PC-9 (cell line): Measurements from ENCODE around the gene TOGARAM2.

ENCODE experiments used
- EZH2 ChIP-seq: fragments of 200-600 bp; sonication (generic); IDR thresholded peaks from 2 replicates; pipeline ENCODE4 v1.8.0; 2017; ENCODE audit warnings: antibody characterized with exemption, low read depth
- TF ChIP-seq, protein P1 (sequence below): fragments of 200-600 bp; sonication (generic); conservative IDR thresholded peaks from 2 replicates; pipeline ENCODE4 v1.6.1; 2017; ENCODE audit warnings: mixed run types, antibody characterized with exemption, mild to moderate bottlenecking, moderate library complexity

DNA sequence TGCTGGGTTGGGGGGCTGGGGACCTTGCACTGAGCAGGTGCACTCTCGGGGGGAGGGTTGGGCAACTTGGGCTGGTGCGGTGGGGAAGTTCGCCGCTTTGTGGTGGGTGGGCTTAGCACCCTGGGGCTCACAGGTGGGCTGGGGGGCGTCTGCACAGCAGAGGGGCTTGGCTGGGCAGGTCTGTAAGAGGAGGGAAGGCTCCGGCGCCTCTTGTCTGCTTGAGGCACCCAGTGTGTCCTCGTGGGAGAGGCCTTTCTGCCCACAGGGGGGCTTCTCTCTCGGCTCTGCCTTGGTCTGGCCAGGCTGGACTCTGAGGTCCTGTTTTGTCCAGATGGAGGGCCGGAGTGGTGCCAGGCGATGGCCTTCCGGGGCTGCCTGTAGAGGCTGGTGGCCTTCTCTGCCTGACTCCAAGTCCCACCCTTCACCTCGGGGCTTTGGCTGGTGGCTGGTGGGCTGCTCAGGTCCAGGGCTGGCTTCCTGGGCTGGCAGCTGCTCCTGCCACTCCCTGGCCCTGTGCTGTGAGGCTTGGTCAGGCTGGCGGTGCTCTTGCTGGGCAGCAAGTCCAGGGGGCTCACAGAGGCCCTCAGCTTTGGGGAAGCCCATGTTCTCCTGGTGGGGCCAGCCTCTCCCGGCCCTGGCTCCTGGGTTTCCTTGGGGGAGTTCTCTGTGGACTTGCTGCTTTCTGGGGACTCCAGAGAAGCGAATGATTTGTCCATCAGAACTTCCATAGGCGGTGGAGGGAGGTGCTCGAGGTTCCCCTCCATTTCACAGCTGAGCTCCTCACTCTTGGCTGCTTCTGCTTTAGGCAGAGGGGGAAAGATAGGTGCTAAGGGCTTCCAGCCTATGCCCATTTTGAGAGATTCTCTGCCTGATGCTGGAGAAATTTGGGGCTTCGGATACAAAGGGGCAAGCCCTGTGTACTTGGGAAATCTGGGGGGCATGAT, 90.2 kb downstream of the TOGARAM2 start:
- TF ChIP-seq, protein P1, sequence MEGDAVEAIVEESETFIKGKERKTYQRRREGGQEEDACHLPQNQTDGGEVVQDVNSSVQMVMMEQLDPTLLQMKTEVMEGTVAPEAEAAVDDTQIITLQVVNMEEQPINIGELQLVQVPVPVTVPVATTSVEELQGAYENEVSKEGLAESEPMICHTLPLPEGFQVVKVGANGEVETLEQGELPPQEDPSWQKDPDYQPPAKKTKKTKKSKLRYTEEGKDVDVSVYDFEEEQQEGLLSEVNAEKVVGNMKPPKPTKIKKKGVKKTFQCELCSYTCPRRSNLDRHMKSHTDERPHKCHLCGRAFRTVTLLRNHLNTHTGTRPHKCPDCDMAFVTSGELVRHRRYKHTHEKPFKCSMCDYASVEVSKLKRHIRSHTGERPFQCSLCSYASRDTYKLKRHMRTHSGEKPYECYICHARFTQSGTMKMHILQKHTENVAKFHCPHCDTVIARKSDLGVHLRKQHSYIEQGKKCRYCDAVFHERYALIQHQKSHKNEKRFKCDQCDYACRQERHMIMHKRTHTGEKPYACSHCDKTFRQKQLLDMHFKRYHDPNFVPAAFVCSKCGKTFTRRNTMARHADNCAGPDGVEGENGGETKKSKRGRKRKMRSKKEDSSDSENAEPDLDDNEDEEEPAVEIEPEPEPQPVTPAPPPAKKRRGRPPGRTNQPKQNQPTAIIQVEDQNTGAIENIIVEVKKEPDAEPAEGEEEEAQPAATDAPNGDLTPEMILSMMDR: no peak
- no peak for TF ChIP-seq EZH2
